Measurements from ENCODE around the gene GOLGA5.
"Not testable (repeated sequence)": the region's sequence is repeated elsewhere in the genome, so short reads cannot be mapped to it uniquely, and the experiment has no call there.

GOLGA5 gene, protein sequence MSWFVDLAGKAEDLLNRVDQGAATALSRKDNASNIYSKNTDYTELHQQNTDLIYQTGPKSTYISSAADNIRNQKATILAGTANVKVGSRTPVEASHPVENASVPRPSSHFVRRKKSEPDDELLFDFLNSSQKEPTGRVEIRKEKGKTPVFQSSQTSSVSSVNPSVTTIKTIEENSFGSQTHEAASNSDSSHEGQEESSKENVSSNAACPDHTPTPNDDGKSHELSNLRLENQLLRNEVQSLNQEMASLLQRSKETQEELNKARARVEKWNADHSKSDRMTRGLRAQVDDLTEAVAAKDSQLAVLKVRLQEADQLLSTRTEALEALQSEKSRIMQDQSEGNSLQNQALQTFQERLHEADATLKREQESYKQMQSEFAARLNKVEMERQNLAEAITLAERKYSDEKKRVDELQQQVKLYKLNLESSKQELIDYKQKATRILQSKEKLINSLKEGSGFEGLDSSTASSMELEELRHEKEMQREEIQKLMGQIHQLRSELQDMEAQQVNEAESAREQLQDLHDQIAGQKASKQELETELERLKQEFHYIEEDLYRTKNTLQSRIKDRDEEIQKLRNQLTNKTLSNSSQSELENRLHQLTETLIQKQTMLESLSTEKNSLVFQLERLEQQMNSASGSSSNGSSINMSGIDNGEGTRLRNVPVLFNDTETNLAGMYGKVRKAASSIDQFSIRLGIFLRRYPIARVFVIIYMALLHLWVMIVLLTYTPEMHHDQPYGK

DNA sequence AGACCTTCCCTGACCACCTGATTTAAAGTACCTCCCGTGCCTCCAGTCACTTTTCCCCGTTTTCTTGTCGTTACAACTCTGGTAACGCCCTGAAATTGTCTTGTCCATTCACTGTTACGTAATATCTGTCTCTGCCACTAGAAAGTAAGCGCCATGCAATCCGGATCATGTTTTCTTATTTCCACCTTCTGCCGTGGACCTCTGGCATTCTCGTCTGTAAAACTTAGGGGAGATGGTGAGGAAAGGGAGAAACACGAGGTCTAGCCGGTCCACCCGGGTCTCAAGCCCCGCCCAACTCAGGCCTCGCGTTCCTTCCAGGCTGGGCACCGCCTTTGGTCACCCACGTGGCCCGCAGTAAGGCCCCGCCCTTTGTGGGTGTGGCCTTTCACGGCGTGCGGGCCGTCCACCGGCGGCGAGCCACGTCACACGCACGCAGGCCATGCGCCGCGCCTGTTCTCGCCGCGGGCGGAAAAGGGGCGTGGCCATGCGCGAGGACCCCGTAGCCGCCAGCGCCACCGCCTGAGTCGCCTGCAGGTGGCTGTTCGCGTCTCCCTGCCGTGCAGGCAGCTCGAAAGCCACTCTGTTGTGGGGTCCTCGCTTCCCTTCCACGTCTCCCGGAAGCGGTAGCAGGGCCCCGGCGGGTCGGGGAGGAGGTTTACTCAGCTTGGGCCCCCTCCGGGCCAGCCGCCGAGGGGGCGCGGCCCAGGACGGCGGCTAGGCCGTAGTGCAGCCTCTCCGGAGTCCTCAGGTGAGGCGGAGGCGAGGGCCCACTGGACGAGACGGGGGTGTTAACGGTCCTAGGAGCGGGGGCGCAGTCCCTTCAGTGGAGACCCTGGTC lies at the start of gene GOLGA5:
Gene GOLGA5, plus strand, starts transcription at position 597 of the 838 bp plus-strand sequence. CDS start 3,133 bp downstream, outside the sequence.
- peak; percentile 95 for DNase-seq (ENCODE audit: extremely low read depth, low read depth)
- TF ChIP-seq, protein P1, sequence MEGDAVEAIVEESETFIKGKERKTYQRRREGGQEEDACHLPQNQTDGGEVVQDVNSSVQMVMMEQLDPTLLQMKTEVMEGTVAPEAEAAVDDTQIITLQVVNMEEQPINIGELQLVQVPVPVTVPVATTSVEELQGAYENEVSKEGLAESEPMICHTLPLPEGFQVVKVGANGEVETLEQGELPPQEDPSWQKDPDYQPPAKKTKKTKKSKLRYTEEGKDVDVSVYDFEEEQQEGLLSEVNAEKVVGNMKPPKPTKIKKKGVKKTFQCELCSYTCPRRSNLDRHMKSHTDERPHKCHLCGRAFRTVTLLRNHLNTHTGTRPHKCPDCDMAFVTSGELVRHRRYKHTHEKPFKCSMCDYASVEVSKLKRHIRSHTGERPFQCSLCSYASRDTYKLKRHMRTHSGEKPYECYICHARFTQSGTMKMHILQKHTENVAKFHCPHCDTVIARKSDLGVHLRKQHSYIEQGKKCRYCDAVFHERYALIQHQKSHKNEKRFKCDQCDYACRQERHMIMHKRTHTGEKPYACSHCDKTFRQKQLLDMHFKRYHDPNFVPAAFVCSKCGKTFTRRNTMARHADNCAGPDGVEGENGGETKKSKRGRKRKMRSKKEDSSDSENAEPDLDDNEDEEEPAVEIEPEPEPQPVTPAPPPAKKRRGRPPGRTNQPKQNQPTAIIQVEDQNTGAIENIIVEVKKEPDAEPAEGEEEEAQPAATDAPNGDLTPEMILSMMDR (IDR thresholded peaks at IDR 0.05; ENCODE audit: low read depth, low read length), result no peak

DNA sequence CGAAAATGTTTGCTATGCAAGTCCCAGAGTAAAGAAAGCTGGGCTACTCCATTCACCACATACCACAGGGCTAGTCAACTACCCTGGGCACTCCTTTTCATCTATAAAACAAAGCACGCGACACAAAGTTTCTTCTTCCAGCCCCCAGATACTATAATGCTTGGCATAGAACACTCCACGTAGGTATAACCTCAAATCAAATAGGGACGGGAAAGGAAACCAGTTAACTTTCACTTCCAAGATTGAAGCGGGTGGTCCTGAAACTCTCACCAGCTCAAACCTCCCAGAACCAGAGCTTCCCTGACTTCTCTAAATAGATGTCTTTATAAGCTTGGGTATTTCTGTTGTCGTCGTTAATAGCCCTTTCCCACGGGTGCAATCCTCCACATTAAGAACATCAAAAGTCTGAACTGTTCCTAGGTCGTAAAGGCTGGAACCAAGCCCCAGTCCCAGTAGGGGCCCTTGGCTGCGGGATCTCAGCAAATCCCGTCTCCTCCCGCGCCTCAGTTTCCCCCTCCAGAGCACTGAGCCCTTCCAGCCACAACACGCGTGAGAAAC lies 46.3 kb upstream of the GOLGA5 start:
- DNase-seq (ENCODE audit: extremely low read depth, low read depth), result no peak
- TF ChIP-seq, protein P1 (IDR thresholded peaks at IDR 0.05; ENCODE audit: low read depth, low read length), result no peak

DNA sequence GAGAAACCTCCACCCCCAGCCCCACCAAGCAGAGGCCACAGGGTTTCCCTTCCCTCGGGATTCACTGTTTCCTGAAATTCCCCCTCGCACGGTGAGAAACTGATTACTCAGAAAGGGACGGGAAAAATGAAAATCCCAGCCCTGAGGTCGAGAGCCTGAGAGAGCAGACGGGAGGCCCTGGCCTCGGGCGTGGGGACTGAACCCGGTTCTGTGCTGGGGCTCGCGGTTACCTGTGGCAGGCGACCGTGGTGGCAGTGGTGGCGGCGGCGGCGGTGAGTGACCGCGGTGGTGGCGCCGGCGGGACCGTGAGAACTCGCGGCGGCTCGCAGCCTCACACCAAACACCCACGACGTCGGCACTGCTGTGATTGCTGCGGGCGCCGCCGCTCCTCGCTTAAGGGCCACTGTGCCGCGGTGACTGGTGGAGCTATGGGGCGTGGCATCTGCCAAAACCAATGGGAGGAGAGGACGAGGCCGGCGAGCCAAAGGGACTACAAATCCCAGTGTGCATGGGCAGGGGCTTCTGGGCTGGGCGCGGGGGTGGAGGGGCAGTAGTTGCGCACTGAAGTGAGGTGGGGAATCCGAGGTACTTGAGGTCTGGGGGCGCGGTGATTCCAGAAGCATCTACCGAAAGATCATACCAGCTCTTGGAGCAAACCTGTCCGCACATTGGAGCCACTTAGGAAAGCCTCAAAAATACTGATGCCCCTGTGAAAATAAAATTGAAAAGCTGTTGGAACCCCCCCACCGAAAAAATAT lies 45.7 kb upstream of the GOLGA5 start, which contains the start of gene LGMN:
Gene LGMN, minus strand, starts transcription at position 369 of the 758 bp plus-strand sequence. CDS start 15,841 bp downstream, outside the sequence.
- peak; percentile 72 for DNase-seq (ENCODE audit: extremely low read depth, low read depth)
- TF ChIP-seq, protein P1 (IDR thresholded peaks at IDR 0.05; ENCODE audit: low read depth, low read length), result no peak

DNA sequence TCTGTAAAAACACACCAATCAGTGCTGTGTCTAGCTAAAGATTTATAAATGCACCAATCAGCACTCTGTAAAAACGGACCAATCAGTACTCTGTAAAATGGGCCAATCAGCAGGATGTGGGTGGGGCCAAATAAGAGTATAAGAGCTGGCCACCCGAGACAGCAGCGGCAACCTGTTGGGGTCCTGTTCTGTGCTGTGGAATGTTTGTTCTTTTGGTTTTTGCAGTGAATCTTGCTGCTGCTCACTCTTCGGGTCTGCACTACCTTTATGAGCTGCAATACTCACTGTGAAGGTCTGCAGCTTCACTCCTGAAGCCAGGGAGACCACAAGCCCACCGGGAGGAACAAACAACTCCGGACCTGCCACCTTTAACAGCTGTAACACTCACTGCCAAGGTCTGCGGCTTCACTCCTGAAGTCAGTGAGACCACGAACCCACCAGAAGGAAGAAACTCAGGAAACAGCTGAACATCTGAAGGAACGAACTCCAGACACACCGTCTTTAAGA lies 43.8 kb upstream of the GOLGA5 start:
- DNase-seq (ENCODE audit: extremely low read depth, low read depth), result not testable (repeated sequence)

DNA sequence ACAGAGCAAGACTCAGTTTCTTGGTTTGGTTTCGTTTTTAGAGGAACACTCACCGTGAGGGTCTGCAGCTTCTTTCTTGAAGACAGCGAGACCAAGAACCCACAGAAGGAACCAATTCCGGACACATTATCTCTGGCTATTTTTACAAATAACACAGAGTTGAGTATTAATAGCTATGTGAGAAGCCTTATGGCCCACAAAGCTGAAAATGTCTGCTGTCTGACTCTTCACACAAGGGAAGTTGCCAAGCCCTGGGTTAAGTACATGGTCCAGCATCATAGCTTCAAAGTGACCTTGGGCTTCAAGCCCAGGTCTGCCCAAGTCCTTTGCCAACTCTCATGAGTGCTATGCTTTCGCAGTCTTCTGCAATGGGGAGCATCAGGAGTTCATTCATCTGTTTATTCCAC lies 43.1 kb upstream of the GOLGA5 start:
- TF ChIP-seq, protein P1 (IDR thresholded peaks at IDR 0.05; ENCODE audit: low read depth, low read length), result no peak
- no peak for DNase-seq (ENCODE audit: extremely low read depth, low read depth)

DNA sequence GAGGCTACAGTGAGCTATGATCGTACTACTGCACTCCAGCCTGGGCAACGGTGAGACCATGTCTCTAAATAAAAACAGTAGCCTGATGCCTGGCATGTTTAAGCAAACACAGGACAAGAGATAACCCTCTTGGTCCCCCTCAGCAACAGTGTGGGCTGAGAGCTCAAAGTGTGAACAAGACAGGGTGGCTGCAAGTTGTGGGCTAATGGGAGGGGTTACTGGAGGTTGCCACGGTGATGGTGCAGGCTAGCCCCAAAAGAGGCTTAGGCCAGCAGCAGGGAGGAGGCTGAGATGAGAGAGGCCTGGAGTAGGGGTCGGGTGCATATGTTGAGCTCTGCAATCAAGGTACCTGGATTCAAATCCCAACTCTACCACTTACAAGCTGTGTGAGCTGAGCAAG lies 42.3 kb upstream of the GOLGA5 start:
- DNase-seq (ENCODE audit: extremely low read depth, low read depth), result no peak
- TF ChIP-seq, protein P1 (IDR thresholded peaks at IDR 0.05; ENCODE audit: low read depth, low read length), result no peak

Measured in AG09319 (cell line).